Central memory CD8-positive, alpha-beta T cell (primary cell): ENCODE measurements around the gene TRPC3.
A peak's percentile ranks its signal among the peaks of the same experiment; 100 is the strongest.

Experiments used
- ATAC-seq: fragments of 150-1000 bp; cut with Tn5 transposase; replicated peaks from 2 replicates; pipeline ENCODE4 v1.10.0; 2022; ENCODE audit warnings: mild to moderate bottlenecking, moderate FRiP score, moderate number of reproducible peaks; ENCODE audit not compliant: poor library complexity, severe bottlenecking; ENCODE audit errors: extremely low read depth
- DNase-seq, 2 donors: peaks; one replicate each; pipeline ENCODE4 v3.0.0; 2021; ENCODE audit warnings: low spot score in 2 of 2
- H3K27ac Mint-ChIP-seq: one replicate; pipeline ENCODE4 v1.8.0; 2022; ENCODE audit warnings: low read depth, mild to moderate bottlenecking, moderate library complexity, mixed read lengths
- H3K27me3 Mint-ChIP-seq: one replicate; pipeline ENCODE4 v1.8.0; 2022; ENCODE audit warnings: mixed read lengths
- H3K36me3 Mint-ChIP-seq: one replicate; pipeline ENCODE4 v1.8.0; 2022; ENCODE audit warnings: mild to moderate bottlenecking, moderate library complexity, mixed read lengths; ENCODE audit not compliant: insufficient read depth
- H3K4me1 Mint-ChIP-seq: one replicate; pipeline ENCODE4 v1.8.0; 2022; ENCODE audit warnings: mixed read lengths
- H3K4me3 Mint-ChIP-seq: one replicate; pipeline ENCODE4 v1.8.0; 2022; ENCODE audit warnings: mild to moderate bottlenecking, moderate library complexity, mixed read lengths
- H3K9me3 Mint-ChIP-seq: one replicate; pipeline ENCODE4 v1.8.0; 2022; ENCODE audit warnings: mixed read lengths

The TRPC3 gene

DNA sequence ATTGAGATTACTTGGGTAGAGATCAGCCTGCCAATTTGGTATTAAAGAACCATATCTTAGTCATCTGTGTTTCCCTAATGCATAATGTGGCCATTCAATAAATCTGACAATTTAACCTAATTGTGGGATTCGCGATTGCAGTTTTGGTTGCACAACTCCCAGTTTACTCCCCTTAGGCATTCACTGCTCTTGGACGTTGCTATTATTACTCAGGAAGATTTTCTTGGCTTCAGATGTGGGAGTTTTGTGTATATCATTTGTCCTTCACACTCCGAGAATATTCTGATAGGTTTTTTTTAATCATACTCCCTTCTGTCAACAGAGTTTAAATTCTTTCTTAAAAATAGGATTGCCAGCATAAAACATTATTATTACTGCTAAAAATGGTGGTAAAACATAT lies 22.0 kb upstream of the TRPC3 start:
- no peak for ATAC-seq
- no peak for DNase-seq
- H3K4me3 Mint-ChIP-seq: no peak overlapping the region
- H3K27me3 Mint-ChIP-seq: peaks cover 29% of the 10 kb centered on the region
- no peaks in the 10 kb centered on the region for H3K9me3 Mint-ChIP-seq
- no peak overlapping the region for H3K27ac Mint-ChIP-seq
- peaks cover 10% of the 10 kb centered on the region for H3K4me1 Mint-ChIP-seq
- no peaks in the 10 kb centered on the region for H3K36me3 Mint-ChIP-seq

DNA sequence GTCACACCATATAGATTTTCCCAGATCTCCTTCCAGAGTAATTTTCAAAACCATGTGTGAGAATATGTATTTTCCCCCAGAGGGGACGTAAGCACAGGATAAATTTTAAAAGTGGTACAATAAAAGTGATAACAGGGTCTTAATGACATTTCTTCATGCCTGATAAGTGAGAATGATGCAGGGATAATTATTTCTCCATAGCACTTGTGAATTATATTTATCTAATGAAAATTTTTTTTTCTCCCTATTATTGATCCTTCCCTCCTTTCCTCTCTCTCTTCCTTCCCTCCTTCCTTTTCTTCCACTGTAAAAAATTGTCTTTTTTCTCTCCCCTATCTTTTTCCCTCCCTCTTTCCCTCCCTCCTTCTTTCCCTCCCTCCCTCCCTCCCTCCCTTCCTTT lies 17.0 kb upstream of the TRPC3 start:
- Mint-ChIP-seq H3K9me3 (no peaks in the 10 kb centered on the region), H3K4me1 (no peaks in the 10 kb centered on the region), H3K4me3 (no peak overlapping the region), H3K27me3 (peaks cover 18% of the 10 kb centered on the region), H3K36me3 (no peaks in the 10 kb centered on the region), H3K27ac (no peak overlapping the region)
- DNase-seq: no peak
- no peak for ATAC-seq

DNA sequence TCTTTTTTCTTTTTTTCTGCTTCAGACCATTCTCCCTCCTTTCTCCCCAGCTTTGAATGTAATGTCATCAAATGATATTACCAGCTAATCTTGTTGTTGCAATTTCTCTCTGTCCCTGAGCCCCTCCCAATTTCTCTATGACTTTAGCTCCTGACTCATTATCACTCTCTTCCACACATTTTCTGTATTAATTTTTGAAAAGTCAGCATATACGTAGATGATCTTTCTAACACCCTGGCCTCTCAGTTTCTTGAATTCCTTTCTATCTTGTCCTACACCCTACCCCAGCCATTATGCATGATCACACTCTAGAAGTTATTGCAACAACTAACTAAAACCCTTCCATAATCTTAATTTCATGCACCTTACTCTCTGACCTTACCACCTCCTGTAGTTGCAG lies 13.1 kb upstream of the TRPC3 start:
- H3K9me3 Mint-ChIP-seq: no peaks in the 10 kb centered on the region
- ATAC-seq: no peak

DNA sequence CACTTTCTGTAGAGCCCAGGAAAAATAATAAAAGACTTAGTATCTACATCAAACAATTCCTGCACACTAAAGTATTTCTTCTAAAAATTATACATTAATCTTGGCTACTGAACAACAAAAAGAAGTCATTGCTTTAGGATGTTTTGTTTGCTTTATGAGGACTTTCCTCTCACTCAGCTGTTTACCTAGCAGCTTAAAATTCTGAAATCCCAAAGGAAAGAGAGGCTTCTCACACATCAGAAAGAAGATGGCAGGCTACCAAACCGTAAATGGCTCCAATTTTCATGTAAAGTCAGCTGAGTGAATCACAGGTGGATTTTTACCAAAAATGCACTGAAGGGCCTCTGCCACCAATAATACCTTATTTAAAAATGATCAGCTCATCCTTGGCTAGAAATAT lies 9.0 kb upstream of the TRPC3 start:
- ATAC-seq (no peak), DNase-seq (no peak)
- H3K36me3 Mint-ChIP-seq: no peaks in the 10 kb centered on the region
- no peaks in the 10 kb centered on the region for H3K4me1 Mint-ChIP-seq
- no peaks in the 10 kb centered on the region for H3K27me3 Mint-ChIP-seq
- H3K9me3 Mint-ChIP-seq: no peaks in the 10 kb centered on the region
- no peak overlapping the region for H3K27ac Mint-ChIP-seq
- no peak overlapping the region for H3K4me3 Mint-ChIP-seq

More for the DNA sequence above, 13.1 kb upstream of the TRPC3 start:
- Mint-ChIP-seq H3K27me3 (no peaks in the 10 kb centered on the region), H3K4me1 (no peaks in the 10 kb centered on the region), H3K4me3 (no peak overlapping the region), H3K27ac (no peak overlapping the region), H3K36me3 (no peaks in the 10 kb centered on the region)
- DNase-seq: no peak

DNA sequence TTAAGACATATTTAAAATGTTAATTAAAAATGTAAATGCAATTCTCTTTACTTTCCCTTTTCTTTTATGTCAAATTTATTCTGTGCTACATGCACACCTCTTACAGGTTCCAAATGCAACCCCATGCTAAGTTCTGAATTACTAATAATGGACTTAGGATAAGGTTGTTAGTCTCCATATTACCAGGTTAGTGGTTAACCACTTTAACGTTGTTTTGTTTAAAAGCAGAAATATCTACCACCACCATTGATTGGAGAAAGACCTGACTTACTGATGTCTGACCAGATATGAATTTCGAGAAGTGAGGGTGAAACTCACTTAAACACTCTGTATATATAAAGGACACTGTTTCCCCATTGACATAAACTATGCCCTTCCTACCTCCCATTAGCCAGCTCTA lies 6.9 kb upstream of the TRPC3 start:
- H3K4me1 Mint-ChIP-seq: no peaks in the 10 kb centered on the region
- ATAC-seq (no peak), DNase-seq (no peak)

DNA sequence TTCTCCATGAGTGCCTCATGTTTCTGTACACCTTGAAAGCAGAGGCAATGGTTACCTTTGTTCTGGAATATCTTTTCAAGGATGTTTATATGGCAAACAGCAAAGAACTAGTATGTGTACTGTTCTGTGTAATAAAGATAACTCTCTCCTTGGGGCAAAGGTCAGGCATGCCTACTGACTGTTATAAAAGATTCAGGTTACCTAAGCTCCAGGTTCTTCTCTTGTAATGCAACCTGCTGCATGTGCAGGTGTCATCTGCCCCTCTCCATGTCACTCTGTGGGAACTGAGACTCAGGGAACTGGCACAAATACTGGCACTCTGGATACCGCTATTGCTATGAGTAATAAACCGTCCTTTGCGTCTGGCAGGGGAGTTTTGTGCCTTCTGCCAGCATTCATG lies 5.4 kb upstream of the TRPC3 start:
- no peaks in the 10 kb centered on the region for H3K36me3 Mint-ChIP-seq
- H3K4me3 Mint-ChIP-seq: no peak overlapping the region
- no peaks in the 10 kb centered on the region for H3K4me1 Mint-ChIP-seq
- H3K27me3 Mint-ChIP-seq: no peaks in the 10 kb centered on the region
- H3K27ac Mint-ChIP-seq: no peak overlapping the region
- H3K9me3 Mint-ChIP-seq: no peaks in the 10 kb centered on the region
- no peak for DNase-seq
- ATAC-seq: no peak

More for the DNA sequence above, 6.9 kb upstream of the TRPC3 start:
- H3K9me3 Mint-ChIP-seq: no peaks in the 10 kb centered on the region
- H3K4me3 Mint-ChIP-seq: no peak overlapping the region
- H3K27me3 Mint-ChIP-seq: no peaks in the 10 kb centered on the region
- H3K27ac Mint-ChIP-seq: no peak overlapping the region
- no peaks in the 10 kb centered on the region for H3K36me3 Mint-ChIP-seq

DNA sequence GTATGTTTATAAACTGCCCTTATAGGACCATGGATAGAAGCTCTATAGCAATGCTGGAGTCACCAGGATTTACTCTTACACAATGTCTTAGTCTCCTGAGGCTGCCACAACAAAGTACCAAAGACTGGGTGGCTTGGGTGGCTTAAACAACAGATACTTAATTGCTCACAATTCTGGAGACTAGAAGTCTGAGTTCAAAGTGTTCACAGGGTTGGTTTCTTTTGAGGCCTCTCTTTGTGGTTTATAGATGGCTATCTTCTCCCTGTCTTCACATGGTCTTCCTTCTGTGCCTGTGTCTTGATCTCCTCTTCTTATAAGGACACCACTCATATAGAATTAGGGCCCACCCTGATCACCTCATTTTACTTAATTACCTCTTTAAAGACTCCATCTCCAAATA lies 2.0 kb upstream of the TRPC3 start:
- Mint-ChIP-seq H3K27me3 (peaks cover 14% of the 10 kb centered on the region), H3K36me3 (peaks cover 5% of the 10 kb centered on the region), H3K27ac (no peak overlapping the region), H3K9me3 (no peaks in the 10 kb centered on the region), H3K4me3 (no peak overlapping the region), H3K4me1 (peaks cover 11% of the 10 kb centered on the region)
- ATAC-seq (no peak), DNase-seq (no peak)

DNA sequence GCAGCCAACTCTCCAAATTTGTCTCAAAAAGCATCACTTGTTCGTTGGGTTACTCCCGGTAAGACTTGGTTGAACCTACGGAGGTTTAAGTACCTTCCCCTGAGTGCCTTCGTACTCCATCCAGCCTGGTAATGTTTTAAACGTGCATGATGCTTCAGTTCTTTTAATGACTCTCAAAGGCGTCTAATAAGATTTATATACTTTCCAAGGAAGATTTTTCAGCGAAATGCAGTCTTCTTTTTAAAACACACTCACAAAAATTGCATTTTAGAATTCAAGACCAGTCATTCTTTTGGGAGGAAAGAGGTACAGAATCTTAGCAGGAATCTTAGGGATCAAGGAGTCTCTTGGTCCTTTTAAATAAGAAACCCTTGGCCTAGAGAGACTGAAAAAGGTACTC lies 430 bp upstream of the TRPC3 start:
- H3K27me3 Mint-ChIP-seq: peaks cover 17% of the 10 kb centered on the region
- DNase-seq (no peak), ATAC-seq (no peak)
- H3K27ac Mint-ChIP-seq: no peak overlapping the region
- peaks cover 5% of the 10 kb centered on the region for H3K36me3 Mint-ChIP-seq
- peak overlapping the region; percentile 83 for H3K4me3 Mint-ChIP-seq
- peaks cover 11% of the 10 kb centered on the region for H3K4me1 Mint-ChIP-seq
- H3K9me3 Mint-ChIP-seq: no peaks in the 10 kb centered on the region

DNA sequence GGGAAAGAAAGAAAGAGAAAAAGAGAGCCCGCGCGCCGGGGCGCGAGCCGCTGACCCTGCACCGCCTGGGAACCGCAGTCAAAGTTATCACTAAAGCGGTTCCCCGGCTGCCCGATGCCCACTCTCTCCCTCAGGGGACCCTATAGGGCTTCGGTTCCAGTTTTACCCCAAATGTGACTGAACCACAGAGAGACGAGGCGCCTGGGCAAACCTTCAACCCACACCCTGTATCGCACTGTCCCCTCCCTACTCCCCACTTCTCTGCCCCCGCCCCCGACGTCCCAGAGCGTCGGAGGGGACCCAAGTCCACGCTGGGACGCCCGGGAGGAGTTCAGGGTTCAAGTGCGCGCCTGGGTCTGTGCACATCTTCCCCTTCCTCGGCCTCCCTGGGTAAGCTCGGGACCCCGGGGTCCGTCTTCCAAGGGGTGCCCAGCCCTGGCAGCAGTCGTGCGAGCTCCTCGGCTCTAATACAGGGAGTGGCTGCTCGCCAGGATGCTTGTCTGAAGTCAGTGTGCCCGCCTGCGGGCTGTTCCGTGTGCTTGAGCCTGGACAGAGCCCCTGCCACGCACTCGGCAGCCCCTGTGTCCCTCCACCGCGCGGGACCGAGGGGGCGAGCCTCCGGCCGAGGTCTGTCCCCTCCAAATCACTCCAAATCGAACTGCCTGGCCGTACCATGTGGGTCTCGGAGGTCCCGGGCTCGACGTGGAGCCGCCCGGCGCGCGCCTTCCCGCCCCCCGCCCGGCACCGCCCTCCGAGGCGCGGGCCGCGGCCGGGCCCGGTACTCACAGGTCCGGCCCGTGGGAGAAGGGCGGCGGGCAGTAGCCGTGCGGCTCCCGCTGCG lies 960 bp downstream of the TRPC3 start:
- Mint-ChIP-seq H3K27ac (peak overlapping the region; percentile 75), H3K36me3 (peaks cover 5% of the 10 kb centered on the region), H3K9me3 (no peaks in the 10 kb centered on the region), H3K27me3 (peaks cover 24% of the 10 kb centered on the region), H3K4me1 (peaks cover 11% of the 10 kb centered on the region), H3K4me3 (peak overlapping the region; percentile 83)
- peak; percentile 55 for ATAC-seq
- no peak for DNase-seq

DNA sequence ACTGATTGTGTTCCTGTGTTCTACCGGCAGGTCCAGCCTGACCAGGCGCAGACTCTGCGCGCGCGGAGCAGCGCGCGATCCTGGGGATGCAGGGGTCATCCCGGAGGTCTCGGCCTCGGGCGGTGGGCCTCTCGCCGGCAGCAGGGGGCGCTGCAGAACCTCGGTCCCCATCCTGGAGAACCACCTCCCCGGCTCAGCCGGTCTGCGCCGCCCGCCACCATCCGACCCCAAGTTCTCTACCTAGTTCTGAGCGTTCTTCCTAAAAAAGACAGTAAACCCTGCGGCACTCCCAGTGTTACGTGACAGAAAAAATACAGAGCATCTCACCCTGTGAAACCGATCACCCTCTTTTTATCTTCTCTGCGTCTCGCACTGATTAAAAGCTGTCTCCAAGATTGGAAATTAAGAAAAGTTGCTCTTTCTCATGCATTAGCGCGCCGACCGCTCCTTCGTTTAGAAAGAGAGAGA lies 1.6 kb downstream of the TRPC3 start:
- DNase-seq (peak; percentile 64 to 73), ATAC-seq (peak; percentile 77)
- Mint-ChIP-seq H3K36me3 (peaks cover 5% of the 10 kb centered on the region), H3K27ac (peak overlapping the region; percentile 75), H3K4me3 (peak overlapping the region; percentile 83), H3K27me3 (peaks cover 30% of the 10 kb centered on the region), H3K4me1 (peaks cover 11% of the 10 kb centered on the region), H3K9me3 (no peaks in the 10 kb centered on the region)

DNA sequence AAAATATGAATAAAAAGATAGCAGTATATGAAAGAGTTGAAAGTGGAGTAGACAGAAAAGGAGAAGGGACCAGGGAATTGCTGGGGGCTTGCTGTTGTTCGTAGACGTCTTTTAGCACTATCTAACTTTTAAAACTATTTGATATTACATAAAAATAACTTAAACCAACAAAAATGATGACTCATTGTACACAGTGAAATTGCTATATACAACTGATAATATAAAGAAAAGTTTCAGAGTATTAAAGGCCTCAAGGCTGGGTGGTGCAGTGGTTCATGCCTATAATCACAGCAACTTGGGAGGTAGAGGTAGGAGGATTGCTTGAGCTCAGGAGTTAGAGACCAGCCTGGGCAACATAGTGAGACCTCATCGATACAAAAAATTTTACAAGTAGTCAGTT lies 5.2 kb downstream of the TRPC3 start:
- Mint-ChIP-seq H3K27me3 (peaks cover 48% of the 10 kb centered on the region), H3K9me3 (no peaks in the 10 kb centered on the region), H3K36me3 (peaks cover 5% of the 10 kb centered on the region), H3K27ac (no peak overlapping the region), H3K4me1 (peaks cover 11% of the 10 kb centered on the region), H3K4me3 (no peak overlapping the region)
- DNase-seq (no peak), ATAC-seq (no peak)

DNA sequence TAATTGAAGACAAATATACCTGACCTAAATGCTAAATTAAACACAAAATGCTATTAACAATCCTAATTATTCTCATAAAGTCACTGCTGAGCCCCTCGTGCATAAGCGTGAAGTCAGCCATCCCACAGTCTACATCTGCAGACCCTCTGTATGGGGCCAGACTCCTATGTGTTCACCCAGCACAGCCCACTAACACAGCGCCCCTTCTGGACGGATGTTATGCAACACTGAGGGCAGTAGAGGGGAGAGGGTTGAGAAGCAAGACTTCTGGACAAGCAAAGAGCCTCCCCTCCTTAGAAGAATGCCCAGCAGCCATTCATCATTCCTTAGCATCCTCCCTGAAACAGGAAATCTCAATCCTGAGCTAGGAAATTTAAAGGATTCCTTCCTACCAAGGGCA lies 7.9 kb downstream of the TRPC3 start:
- ATAC-seq (no peak), DNase-seq (no peak)
- Mint-ChIP-seq H3K27ac (no peak overlapping the region), H3K4me3 (no peak overlapping the region), H3K9me3 (no peaks in the 10 kb centered on the region), H3K27me3 (peaks cover 53% of the 10 kb centered on the region), H3K4me1 (peaks cover 6% of the 10 kb centered on the region), H3K36me3 (no peaks in the 10 kb centered on the region)

DNA sequence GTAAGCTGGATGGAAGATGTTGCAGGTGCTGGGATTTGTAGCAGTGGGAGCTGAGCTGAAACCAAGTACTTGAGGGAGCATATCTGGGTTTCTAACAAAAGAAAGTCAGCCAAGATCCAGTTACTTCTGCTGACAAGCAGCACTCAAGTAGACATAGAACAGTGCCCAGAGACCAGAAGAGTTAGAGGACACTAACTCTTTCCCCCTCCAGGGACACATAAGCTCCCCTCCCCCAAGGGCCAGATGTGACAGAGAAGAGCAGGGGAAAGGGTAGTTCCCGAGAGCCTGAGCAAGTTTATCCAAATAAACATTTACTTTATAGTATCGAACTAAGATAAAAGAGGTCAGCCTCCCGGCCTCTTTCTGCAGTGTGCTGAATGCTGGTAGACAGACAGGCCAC lies 12.2 kb downstream of the TRPC3 start:
- ATAC-seq: no peak
- H3K4me1 Mint-ChIP-seq: peaks cover 18% of the 10 kb centered on the region
- no peaks in the 10 kb centered on the region for H3K9me3 Mint-ChIP-seq
- peaks cover 32% of the 10 kb centered on the region for H3K27me3 Mint-ChIP-seq
- no peak for DNase-seq
- no peaks in the 10 kb centered on the region for H3K36me3 Mint-ChIP-seq
- peak overlapping the region; percentile 72 for H3K27ac Mint-ChIP-seq
- no peak overlapping the region for H3K4me3 Mint-ChIP-seq
